Mammary epithelial cell (primary cell): ENCODE results near the gene BCKDHA.

Experiments
- EZH2 ChIP-seq: IDR thresholded peaks from 2 replicates; pipeline ENCODE4 v1.6.1; 2012; ENCODE audit warnings: low read length, inconsistent platforms, borderline replicate concordance
- TF ChIP-seq, protein P1 (sequence below), 2 donors: IDR thresholded peaks in 1 of 2; conservative IDR thresholded peaks in 1 of 2; 2 replicates each; pipeline ENCODE4 v1.5.1; 2011 to 2012; ENCODE audit warnings: inconsistent platforms in 2 of 2, low read length in 2 of 2, mild to moderate bottlenecking in 2 of 2, control low read depth in 1 of 2, low read depth in 1 of 2; ENCODE audit not compliant: insufficient read depth in 1 of 2; ENCODE audit errors: extremely low read depth in 1 of 2

DNA sequence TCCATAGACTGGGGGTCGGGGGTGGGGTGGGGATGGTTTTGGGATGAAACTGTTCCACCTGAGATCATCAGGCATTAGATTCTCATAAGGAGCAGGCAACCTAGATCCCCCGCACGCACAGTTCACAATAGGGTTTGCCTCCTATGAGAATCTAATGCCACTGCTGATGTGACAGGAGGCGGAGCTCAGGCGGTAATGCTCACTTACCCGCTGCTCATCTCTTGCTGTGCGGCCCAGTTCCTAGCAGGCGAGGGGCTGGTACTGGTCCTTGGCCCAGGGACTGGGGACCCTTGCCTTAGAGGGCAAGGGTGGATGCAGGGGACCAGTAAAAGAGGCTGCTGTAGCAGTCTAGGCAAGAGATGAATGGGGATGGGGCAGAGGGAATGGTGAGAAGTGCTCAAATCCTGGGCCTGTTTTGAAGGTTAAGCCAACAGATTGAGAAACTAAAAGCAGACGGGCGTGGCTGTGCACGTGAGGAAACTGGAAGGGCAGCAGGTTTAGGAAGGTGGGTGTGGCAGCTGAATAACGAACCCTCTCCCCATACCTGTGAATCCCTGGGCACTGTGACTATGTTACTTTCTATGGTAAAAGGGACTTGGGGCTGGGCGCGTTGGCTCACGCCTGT, 43.8 kb downstream of the BCKDHA start:
- TF ChIP-seq, protein P1, sequence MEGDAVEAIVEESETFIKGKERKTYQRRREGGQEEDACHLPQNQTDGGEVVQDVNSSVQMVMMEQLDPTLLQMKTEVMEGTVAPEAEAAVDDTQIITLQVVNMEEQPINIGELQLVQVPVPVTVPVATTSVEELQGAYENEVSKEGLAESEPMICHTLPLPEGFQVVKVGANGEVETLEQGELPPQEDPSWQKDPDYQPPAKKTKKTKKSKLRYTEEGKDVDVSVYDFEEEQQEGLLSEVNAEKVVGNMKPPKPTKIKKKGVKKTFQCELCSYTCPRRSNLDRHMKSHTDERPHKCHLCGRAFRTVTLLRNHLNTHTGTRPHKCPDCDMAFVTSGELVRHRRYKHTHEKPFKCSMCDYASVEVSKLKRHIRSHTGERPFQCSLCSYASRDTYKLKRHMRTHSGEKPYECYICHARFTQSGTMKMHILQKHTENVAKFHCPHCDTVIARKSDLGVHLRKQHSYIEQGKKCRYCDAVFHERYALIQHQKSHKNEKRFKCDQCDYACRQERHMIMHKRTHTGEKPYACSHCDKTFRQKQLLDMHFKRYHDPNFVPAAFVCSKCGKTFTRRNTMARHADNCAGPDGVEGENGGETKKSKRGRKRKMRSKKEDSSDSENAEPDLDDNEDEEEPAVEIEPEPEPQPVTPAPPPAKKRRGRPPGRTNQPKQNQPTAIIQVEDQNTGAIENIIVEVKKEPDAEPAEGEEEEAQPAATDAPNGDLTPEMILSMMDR (conservative IDR thresholded peaks at IDR 0.05 in 1 of 2, IDR thresholded peaks at IDR 0.05 in 1 of 2; ENCODE audit: extremely low read depth in 1 of 2, insufficient read depth in 1 of 2, low read depth in 1 of 2, low read length in 2 of 2) = no peak
- no peak for TF ChIP-seq EZH2
